Measurements from ENCODE around the gene WDR45B. TPM values are rescaled to one million over a fixed set of nuclear protein-coding genes. Genes with fewer than 3 reads are reported as not detected.

Gene WDR45B
- total RNA-seq, 1 experiment from 2014 or later = 110 TPM

DNA sequence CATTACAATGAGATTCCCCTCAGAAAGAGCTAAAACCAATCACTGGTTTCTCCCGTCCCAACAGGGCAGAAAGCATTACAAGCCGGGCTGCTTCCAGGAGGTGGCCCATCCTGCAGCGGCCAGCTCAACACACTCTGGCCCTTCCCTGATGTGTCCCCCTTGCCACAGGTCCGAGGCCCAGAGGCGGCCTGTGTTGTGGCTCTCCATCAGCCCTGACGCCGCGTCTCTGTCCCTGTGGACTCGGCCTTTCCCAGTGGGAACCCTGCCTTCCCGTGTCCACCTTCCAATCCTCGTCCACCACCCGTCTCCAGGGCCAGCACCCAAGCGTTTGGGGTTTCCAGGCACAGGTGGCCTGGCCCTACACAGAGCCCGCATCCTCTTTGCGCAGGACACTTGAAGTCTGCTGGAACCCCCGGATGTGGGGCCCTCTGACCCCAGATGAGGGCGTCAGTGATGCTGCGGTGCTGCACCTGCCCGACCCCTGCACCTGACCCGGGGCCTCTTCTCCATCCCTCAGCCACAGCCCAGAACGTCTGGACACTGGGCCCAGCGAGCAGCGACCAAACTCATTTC is 29.2 kb upstream of the WDR45B start:
- Histone ChIP-seq H4K5ac (ENCODE audit: insufficient read length, low read depth, low read length) (no peak overlapping the region), H2BK15ac (ENCODE audit: low read depth, low read length) (no peak overlapping the region), H3K27ac (ENCODE audit: insufficient read length, low read depth, low read length) (no peak overlapping the region), H3K14ac (ENCODE audit: insufficient read depth, low read length) (no peak overlapping the region; the same call in 1 of the 2 replicates), H3K79me1 (ENCODE audit: insufficient read depth, low read depth, low read length, poor library complexity, severe bottlenecking) (no peaks in the 10 kb centered on the region), H3T11ph (ENCODE audit: low read length) (no peak overlapping the region), H3K4me2 (ENCODE audit: insufficient read depth, insufficient read length, low read length) (no peak overlapping the region), H4K20me1 (ENCODE audit: control insufficient read depth, insufficient read depth, insufficient read length) (no peaks in the 10 kb centered on the region), H3K23me2 (ENCODE audit: insufficient read length, low read depth, low read length, poor library complexity, severe bottlenecking) (no peaks in the 10 kb centered on the region), H3K9ac (ENCODE audit: extremely low read depth, insufficient read length, low read length) (no peak overlapping the region), H4K8ac (replicated peaks; ENCODE audit: insufficient read length, low read depth, low read length) (no peak overlapping the region), H3K9me3 (ENCODE audit: control insufficient read depth, low read depth, low read length) (no peaks in the 10 kb centered on the region), H3K23ac (ENCODE audit: insufficient read length, low read depth, low read length) (no peak overlapping the region), H2AK5ac (ENCODE audit: insufficient read length, low read length) (no peak overlapping the region), H3K4ac (ENCODE audit: low read depth, low read length) (no peak overlapping the region), H2BK12ac (ENCODE audit: insufficient read length, low read depth, low read length) (no peak overlapping the region), H3K27me3 (ENCODE audit: insufficient read depth, low read length) (no peaks in the 10 kb centered on the region), H3K79me2 (ENCODE audit: insufficient read depth, low read length) (no peaks in the 10 kb centered on the region; the same call in 1 of the 2 replicates), H3K18ac (ENCODE audit: insufficient read length, low read depth, low read length) (no peak overlapping the region), H2BK5ac (ENCODE audit: insufficient read length, low read length) (no peak overlapping the region), H4K91ac (ENCODE audit: insufficient read length, low read depth, low read length) (no peak overlapping the region), H3K56ac (ENCODE audit: insufficient read length, low read depth, low read length) (no peak overlapping the region), H2BK120ac (ENCODE audit: low read depth, low read length, poor library complexity, severe bottlenecking) (no peak overlapping the region), H2BK20ac (ENCODE audit: low read depth, low read length, poor library complexity, severe bottlenecking) (no peak overlapping the region), H3K4me1 (ENCODE audit: insufficient read depth, low read length) (no peaks in the 10 kb centered on the region), H2AFZ (ENCODE audit: low read length) (no peak overlapping the region)
- Mint-ChIP-seq H3K9me3 (peaks cover 11 to 12% of the 10 kb centered on the region in 2 experiments), H3K27ac (peak overlapping the region in 1 of 3 experiments; percentile 72; a peak in 1 of 7 replicates), H3K36me3 (ENCODE audit: insufficient read depth in 1 of 3, low read depth in 3 of 3) (peaks cover 0 to 3% (median 0%) of the 10 kb centered on the region in 3 experiments; a peak in 2 of 7 replicates), H3K4me3 (no peak overlapping the region), H3K27me3 (ENCODE audit: low read depth) (no peaks in the 10 kb centered on the region; the same call in none of the 2 replicates), H3K4me1 (no peaks in the 10 kb centered on the region)
- no peak for DNase-seq
- no CpG with 5 or more reads among the region's 23 CpGs for WGBS (ENCODE audit: extremely low coverage, insufficient read length, low lambda C conversion rate)
- TF ChIP-seq, protein P1, sequence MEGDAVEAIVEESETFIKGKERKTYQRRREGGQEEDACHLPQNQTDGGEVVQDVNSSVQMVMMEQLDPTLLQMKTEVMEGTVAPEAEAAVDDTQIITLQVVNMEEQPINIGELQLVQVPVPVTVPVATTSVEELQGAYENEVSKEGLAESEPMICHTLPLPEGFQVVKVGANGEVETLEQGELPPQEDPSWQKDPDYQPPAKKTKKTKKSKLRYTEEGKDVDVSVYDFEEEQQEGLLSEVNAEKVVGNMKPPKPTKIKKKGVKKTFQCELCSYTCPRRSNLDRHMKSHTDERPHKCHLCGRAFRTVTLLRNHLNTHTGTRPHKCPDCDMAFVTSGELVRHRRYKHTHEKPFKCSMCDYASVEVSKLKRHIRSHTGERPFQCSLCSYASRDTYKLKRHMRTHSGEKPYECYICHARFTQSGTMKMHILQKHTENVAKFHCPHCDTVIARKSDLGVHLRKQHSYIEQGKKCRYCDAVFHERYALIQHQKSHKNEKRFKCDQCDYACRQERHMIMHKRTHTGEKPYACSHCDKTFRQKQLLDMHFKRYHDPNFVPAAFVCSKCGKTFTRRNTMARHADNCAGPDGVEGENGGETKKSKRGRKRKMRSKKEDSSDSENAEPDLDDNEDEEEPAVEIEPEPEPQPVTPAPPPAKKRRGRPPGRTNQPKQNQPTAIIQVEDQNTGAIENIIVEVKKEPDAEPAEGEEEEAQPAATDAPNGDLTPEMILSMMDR (conservative IDR thresholded peaks at IDR 0.05) = no peak
